Keratinocyte (primary cell): Measurements from ENCODE around the gene HOXB9. TPM values are rescaled to one million over a fixed set of nuclear protein-coding genes. Genes with fewer than 3 reads are reported as not detected.

Source experiments
- DNase-seq: peaks from one replicate; pipeline ENCODE4 v3.0.0-alpha.2; 2011; ENCODE audit warnings: low read depth, missing footprints, low spot score
- FAIRE-seq: peaks from 2 replicates; lab custom pipeline; 2011; peaks lifted over from hg19 to GRCh38; lab: Jason Lieb, UNC
- H2AFZ ChIP-seq: 2 replicates; pipeline ENCODE4 v1.6.0; 2012; ENCODE audit warnings: low read length, control low read depth, inconsistent platforms; ENCODE audit not compliant: control insufficient read depth
- H3K27ac ChIP-seq: 2 replicates; pipeline ENCODE4 v1.5.1; 2011; ENCODE audit warnings: low read length; ENCODE audit not compliant: control insufficient read depth, insufficient read depth
- H3K27me3 ChIP-seq: 3 replicates; pipeline ENCODE4 v1.6.0; 2011; ENCODE audit warnings: low read length; ENCODE audit not compliant: control insufficient read depth, insufficient read depth; ENCODE audit errors: extremely low read depth
- H3K36me3 ChIP-seq, 2 experiments: 2 replicates in 1 of 2; 3 replicates in 1 of 2; pipeline ENCODE4 v1.5.1; 2011; ENCODE audit warnings: low read length in 2 of 2, mild to moderate bottlenecking in 1 of 2; ENCODE audit not compliant: control insufficient read depth in 2 of 2, insufficient read depth in 2 of 2; ENCODE audit errors: extremely low read depth in 1 of 2
- H3K4me1 ChIP-seq: 3 replicates; pipeline ENCODE4 v1.5.1; 2011; ENCODE audit warnings: low read length; ENCODE audit not compliant: control insufficient read depth, insufficient read depth; ENCODE audit errors: extremely low read depth
- H3K4me2 ChIP-seq: 3 replicates; pipeline ENCODE4 v1.6.0; 2011; ENCODE audit warnings: low read depth, low read length; ENCODE audit not compliant: control insufficient read depth, insufficient read depth; ENCODE audit errors: extremely low read depth
- H3K4me3 ChIP-seq, 3 experiments: fragments of 200-600 bp in 1 of 3; sonication (generic) in 1 of 3; 2 replicates in 2 of 3; 3 replicates in 1 of 3; pipeline ENCODE4 v1.5.1; 2011 to 2016; ENCODE audit warnings: low read length in 3 of 3, mild to moderate bottlenecking in 3 of 3, control low read depth in 2 of 3, inconsistent platforms in 1 of 3, low read depth in 1 of 3, mixed read lengths in 1 of 3, mixed run types in 1 of 3, moderate library complexity in 1 of 3; ENCODE audit not compliant: control insufficient read depth in 2 of 3, insufficient read depth in 2 of 3; ENCODE audit errors: extremely low read depth in 1 of 3
- H3K79me2 ChIP-seq: 2 replicates; pipeline ENCODE4 v1.6.0; 2012; ENCODE audit warnings: low read length; ENCODE audit not compliant: control insufficient read depth, insufficient read depth
- H3K9ac ChIP-seq: 3 replicates; pipeline ENCODE4 v1.6.0; 2011; ENCODE audit warnings: low read length; ENCODE audit not compliant: control insufficient read depth, insufficient read depth; ENCODE audit errors: extremely low read depth
- H3K9me1 ChIP-seq: 3 replicates; pipeline ENCODE4 v1.6.0; 2011; ENCODE audit warnings: low read length; ENCODE audit not compliant: control insufficient read depth, insufficient read depth; ENCODE audit errors: extremely low read depth
- H3K9me3 ChIP-seq: 2 replicates; pipeline ENCODE4 v1.5.1; 2012; ENCODE audit warnings: low read depth, low read length; ENCODE audit not compliant: control insufficient read depth
- H4K20me1 ChIP-seq: 3 replicates; pipeline ENCODE4 v1.6.0; 2011; ENCODE audit warnings: low read length; ENCODE audit not compliant: control insufficient read depth, insufficient read depth; ENCODE audit errors: extremely low read depth
- CTCF ChIP-seq, 3 experiments: IDR thresholded peaks in 1 of 3; conservative IDR thresholded peaks in 1 of 3; optimal IDR thresholded peaks in 1 of 3; 2 replicates in 2 of 3; 3 replicates in 1 of 3; pipeline versions ENCODE3 to v1.5.1; 2011; ENCODE audit warnings: low read length in 3 of 3, mild to moderate bottlenecking in 3 of 3, moderate library complexity in 2 of 3, control low read depth in 1 of 3, inconsistent platforms in 1 of 3; ENCODE audit not compliant: insufficient read depth in 2 of 3; ENCODE audit errors: extremely low read depth in 1 of 3
- EZH2 ChIP-seq: IDR thresholded peaks from one replicate; pipeline ENCODE4 v1.6.1; 2012; ENCODE audit warnings: inconsistent platforms, mild to moderate bottlenecking, low read length, moderate library complexity
- dilution Hi-C: fragments of 300-500 bp; cut with MboI; formaldehyde crosslinking; loops from one replicate; pipeline ENCODE4 v1.7.0; 2020; ENCODE audit warnings: low sequenced_read_pairs; ENCODE audit not compliant: extremely low pct_ligation_motif_present
- polyA plus RNA-seq, 5 experiments: library from polyadenylated mRNA; depleted of rRNA in 3 of 5; stranded (reverse) in 3 of 5; stranded (forward) in 1 of 5; unstranded in 1 of 5; fragments of >200 nt; gene quantifications; 1 replicate in 1 of 5; 2 replicates in 3 of 5; 3 replicates in 1 of 5; pipeline versions ENCODE4 v1.2.1 to v1.2.3, GENCODE V29; 2011 to 2012; ENCODE audit warnings: missing spikeins in 2 of 5, low read depth in 1 of 5, low replicate concordance in 1 of 5

The HOXB9 gene
- polyA plus RNA-seq, 1 donor (not counting 4 experiments of a cell fraction or from before 2014, with no cell fraction given), result 0.03 TPM

- H3K9ac ChIP-seq, result no peak overlapping the region
- dilution Hi-C loops, result no loop called here
- no peaks in the 10 kb centered on the region for H3K79me2 ChIP-seq
- peaks cover 76% of the 10 kb centered on the region for H3K27me3 ChIP-seq
- no peak overlapping the region for H2AFZ ChIP-seq
- TF ChIP-seq CTCF (optimal IDR thresholded peaks at IDR 0.05 in 1 of 3, IDR thresholded peaks at IDR 0.05 in 1 of 3, conservative IDR thresholded peaks at IDR 0.05 in 1 of 3; ENCODE audit: extremely low read depth in 1 of 3, insufficient read depth in 2 of 3, low read length in 3 of 3), result no peak
- TF ChIP-seq EZH2, result no peak
- no peaks in the 10 kb centered on the region for H3K9me3 ChIP-seq
- H3K4me2 ChIP-seq, result no peak overlapping the region
- peaks cover 11% of the 10 kb centered on the region for H3K4me1 ChIP-seq
- peaks cover 0 to 2% of the 10 kb centered on the region in 2 experiments for H3K36me3 ChIP-seq
- no peak overlapping the region for H3K27ac ChIP-seq
- H4K20me1 ChIP-seq, result no peaks in the 10 kb centered on the region
- no peaks in the 10 kb centered on the region for H3K9me1 ChIP-seq
- FAIRE-seq (no peak), DNase-seq (no peak)
- H3K4me3 ChIP-seq, result no peak overlapping the region
Observed at GRCh38 chr17:48590607-48591161, 35.5 kb downstream of the HOXB9 start.

GRCh38 chr17:48589831-48590606 is 36.1 kb downstream of the HOXB9 start, which contains the start of gene HOXB3:
HOXB3 (minus strand) TSS chr17:48590241; CDS start chr17:48552474, 37,767 bp downstream.
- Histone ChIP-seq H2AFZ (no peak within 1 kb of the TSS), H3K9me1 (no peaks in the 10 kb centered on the region), H3K27ac (no peak within 1 kb of the TSS), H3K27me3 (peaks cover 71% of the 10 kb centered on the region), H4K20me1 (no peaks in the 10 kb centered on the region), H3K79me2 (no peaks in the 10 kb centered on the region), H3K9me3 (no peaks in the 10 kb centered on the region), H3K9ac (no peak within 1 kb of the TSS), H3K4me1 (peaks cover 15% of the 10 kb centered on the region), H3K4me3 (no peak within 1 kb of the TSS), H3K4me2 (no peak within 1 kb of the TSS), H3K36me3 (peaks cover 0 to 2% of the 10 kb centered on the region in 2 experiments)
- dilution Hi-C loops, result no loop called here
- FAIRE-seq, result no peak
- TF ChIP-seq EZH2, result no peak
- no peak for TF ChIP-seq CTCF (optimal IDR thresholded peaks at IDR 0.05 in 1 of 3, IDR thresholded peaks at IDR 0.05 in 1 of 3, conservative IDR thresholded peaks at IDR 0.05 in 1 of 3; ENCODE audit: extremely low read depth in 1 of 3, insufficient read depth in 2 of 3, low read length in 3 of 3)
- DNase-seq, result no peak
